Measurements from ENCODE around the gene PLCB4. TPM values are rescaled to one million over a fixed set of nuclear protein-coding genes. Genes with fewer than 3 reads are reported as not detected.

Gene PLCB4
- total and polyA plus RNA-seq, 8 donors, result 6.2 to 15.3 (median 9.4) TPM

DNA sequence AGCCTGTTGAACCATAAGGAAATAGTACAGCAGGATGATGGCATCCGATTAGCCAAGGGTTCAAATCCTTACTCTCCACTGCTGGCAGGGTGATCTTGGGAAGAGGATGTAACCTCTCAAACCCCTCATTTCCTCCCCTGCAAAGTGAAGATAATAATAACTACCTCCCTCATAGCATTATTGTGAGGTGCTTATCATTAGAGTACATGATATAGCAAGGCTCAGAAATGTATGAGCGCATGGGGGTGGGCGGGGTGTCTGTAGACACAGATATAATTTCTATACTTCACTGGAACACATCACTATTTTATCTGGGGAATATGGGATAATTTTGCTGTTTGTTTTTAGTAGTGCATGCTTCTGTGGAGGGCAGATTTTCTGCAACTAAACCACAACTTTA is 355.7 kb downstream of the PLCB4 start:
- Histone ChIP-seq H3K4me1 (no peaks in the 10 kb centered on the region), H3K27ac (no peak overlapping the region), H3K27me3 (no peaks in the 10 kb centered on the region), H3K4me3 (no peak overlapping the region), H3K9me3 (no peaks in the 10 kb centered on the region), H3K36me3 (no peaks in the 10 kb centered on the region)
- TF ChIP-seq, protein P1, sequence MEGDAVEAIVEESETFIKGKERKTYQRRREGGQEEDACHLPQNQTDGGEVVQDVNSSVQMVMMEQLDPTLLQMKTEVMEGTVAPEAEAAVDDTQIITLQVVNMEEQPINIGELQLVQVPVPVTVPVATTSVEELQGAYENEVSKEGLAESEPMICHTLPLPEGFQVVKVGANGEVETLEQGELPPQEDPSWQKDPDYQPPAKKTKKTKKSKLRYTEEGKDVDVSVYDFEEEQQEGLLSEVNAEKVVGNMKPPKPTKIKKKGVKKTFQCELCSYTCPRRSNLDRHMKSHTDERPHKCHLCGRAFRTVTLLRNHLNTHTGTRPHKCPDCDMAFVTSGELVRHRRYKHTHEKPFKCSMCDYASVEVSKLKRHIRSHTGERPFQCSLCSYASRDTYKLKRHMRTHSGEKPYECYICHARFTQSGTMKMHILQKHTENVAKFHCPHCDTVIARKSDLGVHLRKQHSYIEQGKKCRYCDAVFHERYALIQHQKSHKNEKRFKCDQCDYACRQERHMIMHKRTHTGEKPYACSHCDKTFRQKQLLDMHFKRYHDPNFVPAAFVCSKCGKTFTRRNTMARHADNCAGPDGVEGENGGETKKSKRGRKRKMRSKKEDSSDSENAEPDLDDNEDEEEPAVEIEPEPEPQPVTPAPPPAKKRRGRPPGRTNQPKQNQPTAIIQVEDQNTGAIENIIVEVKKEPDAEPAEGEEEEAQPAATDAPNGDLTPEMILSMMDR (IDR thresholded peaks at IDR 0.05), result no peak
- no peak for DNase-seq
- intact Hi-C loops (cut with DNase I), result no loop called here
- ATAC-seq, result no peak

DNA sequence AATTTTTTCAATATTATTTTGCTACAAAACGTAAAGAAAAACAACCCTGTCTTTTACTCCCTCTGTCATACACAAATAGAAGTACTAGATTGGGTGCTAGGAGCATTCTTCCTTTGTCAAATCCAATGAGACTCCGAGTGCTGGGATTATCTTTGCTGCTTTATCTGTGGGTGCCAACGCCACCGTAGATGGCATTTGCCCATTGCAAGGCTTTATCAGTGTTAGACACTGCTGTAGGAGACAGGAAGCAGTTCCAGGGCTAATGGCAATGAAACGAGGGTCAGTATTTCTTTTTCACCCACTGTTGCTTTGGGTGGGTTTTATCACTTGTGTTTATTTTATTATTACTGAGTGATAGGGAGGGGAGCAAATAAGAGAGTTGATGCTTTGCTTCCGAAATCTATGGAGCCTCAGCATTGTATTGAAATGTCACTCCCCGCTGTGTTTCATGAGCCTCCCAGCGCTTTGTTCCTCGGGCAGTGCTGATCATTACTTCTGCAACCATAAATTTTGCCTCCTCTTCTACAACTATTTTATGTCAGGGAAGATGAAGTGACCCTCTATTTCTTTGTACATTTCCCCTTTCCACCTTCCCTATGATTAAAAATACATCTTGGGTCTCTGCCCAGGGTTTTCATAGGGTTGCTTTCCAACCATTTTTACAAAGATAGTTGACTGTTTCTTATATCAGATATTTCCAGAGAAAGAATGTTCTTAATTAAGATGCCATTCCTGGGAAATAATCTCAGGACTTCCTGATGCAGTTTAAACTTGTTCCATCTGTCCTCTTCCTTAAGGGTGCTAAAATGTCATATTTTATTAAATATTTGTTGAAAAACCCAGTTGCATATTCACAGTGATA is 358.8 kb downstream of the PLCB4 start:
- no peak for ATAC-seq
- no peaks in the 10 kb centered on the region for H3K36me3 ChIP-seq

DNA sequence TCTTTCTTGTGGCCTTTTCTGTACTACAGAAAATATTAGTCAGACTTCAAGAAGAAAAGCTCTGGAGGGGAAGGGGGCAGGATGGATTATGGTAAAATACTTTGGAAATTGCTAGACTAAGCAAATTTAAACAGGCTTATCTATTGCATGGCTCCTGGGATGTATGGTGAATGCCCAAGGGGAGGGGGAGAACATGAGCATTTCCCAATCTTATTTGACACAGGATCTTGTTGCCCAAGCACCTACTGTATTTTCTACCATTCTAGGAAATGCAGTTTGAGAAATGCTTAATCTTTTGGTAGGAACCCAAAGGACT is 359.4 kb downstream of the PLCB4 start:
- TF ChIP-seq, protein P1 (IDR thresholded peaks at IDR 0.05), result no peak
- no peak for ATAC-seq

More for the DNA sequence above, 358.8 kb downstream of the PLCB4 start:
- Histone ChIP-seq H3K4me1 (no peaks in the 10 kb centered on the region), H3K9me3 (no peaks in the 10 kb centered on the region), H3K4me3 (no peak overlapping the region), H3K27ac (no peak overlapping the region), H3K27me3 (no peaks in the 10 kb centered on the region)
- intact Hi-C loops (cut with DNase I), result no loop called here
- TF ChIP-seq, protein P1 (IDR thresholded peaks at IDR 0.05), result no peak
- no peak for DNase-seq

DNA sequence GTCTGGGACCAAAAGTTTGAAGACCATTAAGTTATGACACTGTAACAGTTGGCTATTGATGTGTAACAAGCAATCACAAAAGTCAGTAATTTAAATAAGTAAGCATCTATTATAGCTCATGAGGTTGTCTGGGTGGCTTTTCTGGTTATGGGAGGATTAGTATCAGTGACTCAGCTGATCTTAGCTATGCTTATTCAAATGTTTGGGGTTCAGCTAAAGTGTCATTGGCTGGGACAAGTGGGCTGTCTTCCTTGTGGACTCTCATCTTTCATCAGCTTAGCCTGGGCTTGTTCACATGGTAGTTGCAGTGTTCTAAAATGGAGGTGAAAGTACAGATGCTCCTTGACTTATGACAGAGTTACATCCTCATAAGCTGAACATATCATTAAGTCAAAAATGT is 370.9 kb downstream of the PLCB4 start:
- DNase-seq, result no peak
- Histone ChIP-seq H3K9me3 (peaks cover 0 to 10% of the 10 kb centered on the region in 2 donors), H3K27ac (no peak overlapping the region), H3K4me3 (no peak overlapping the region), H3K4me1 (no peaks in the 10 kb centered on the region), H3K27me3 (no peaks in the 10 kb centered on the region), H3K36me3 (peaks cover 0 to 17% of the 10 kb centered on the region in 2 donors)
- ATAC-seq, result no peak
- intact Hi-C loops (cut with DNase I), result no loop called here
- TF ChIP-seq, protein P1 (IDR thresholded peaks at IDR 0.05), result no peak

More for the DNA sequence above, 359.4 kb downstream of the PLCB4 start:
- no peak for DNase-seq
- H3K27ac ChIP-seq, result no peak overlapping the region
- no peaks in the 10 kb centered on the region for H3K9me3 ChIP-seq
- H3K36me3 ChIP-seq, result no peaks in the 10 kb centered on the region
- H3K27me3 ChIP-seq, result no peaks in the 10 kb centered on the region
- no peaks in the 10 kb centered on the region for H3K4me1 ChIP-seq
- intact Hi-C loops (cut with DNase I), result no loop called here
- H3K4me3 ChIP-seq, result no peak overlapping the region

DNA sequence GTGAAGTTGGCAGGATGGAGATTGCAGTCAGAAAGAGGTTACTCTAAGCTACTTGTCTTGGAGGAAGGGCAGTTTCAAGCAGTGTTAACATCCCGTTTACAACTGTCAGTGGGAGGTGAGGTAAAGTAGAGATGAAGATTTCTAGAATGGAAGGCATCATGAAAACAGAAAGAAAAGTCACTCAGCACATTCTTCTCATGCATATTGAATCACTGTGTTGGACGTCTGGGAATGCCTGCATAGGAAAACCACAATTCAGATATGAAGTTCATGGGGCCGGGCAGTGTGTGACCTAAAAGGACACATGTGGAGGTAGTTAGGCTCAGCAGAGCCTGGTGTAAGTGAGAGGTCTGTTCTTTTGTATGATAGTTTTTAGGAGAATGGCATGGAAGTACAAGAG is 372.0 kb downstream of the PLCB4 start:
- intact Hi-C loops (cut with DNase I), result no loop called here
- Histone ChIP-seq H3K4me3 (no peak overlapping the region), H3K9me3 (peaks cover 0 to 10% of the 10 kb centered on the region in 2 donors), H3K27me3 (no peaks in the 10 kb centered on the region), H3K27ac (no peak overlapping the region), H3K4me1 (no peaks in the 10 kb centered on the region), H3K36me3 (peaks cover 0 to 17% of the 10 kb centered on the region in 2 donors)
- no peak for DNase-seq
- no peak for ATAC-seq
- TF ChIP-seq, protein P1 (IDR thresholded peaks at IDR 0.05), result no peak
